ENCODE results near the gene USP5.

DNA sequence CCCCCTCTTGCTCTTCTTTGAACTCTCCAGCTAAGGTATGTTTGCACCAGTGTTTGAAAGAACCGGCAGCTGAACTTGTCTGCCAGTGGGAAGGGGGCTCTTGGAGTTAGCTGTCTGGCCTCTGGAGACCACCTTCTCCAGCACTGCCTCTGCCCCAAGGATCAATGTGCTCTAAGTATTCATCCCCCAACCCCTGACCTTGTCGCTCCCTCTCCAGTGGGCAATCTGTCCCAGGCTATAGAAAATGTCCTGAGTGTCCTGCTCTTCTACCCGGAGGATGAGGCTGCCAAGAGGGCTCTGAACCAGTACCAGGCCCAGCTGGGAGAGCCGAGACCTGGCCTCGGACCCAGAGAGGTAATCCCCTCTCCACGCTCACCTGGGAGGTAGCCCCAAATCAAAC, 21.0 kb upstream of the USP5 start:
- TF ChIP-seq, protein P1, sequence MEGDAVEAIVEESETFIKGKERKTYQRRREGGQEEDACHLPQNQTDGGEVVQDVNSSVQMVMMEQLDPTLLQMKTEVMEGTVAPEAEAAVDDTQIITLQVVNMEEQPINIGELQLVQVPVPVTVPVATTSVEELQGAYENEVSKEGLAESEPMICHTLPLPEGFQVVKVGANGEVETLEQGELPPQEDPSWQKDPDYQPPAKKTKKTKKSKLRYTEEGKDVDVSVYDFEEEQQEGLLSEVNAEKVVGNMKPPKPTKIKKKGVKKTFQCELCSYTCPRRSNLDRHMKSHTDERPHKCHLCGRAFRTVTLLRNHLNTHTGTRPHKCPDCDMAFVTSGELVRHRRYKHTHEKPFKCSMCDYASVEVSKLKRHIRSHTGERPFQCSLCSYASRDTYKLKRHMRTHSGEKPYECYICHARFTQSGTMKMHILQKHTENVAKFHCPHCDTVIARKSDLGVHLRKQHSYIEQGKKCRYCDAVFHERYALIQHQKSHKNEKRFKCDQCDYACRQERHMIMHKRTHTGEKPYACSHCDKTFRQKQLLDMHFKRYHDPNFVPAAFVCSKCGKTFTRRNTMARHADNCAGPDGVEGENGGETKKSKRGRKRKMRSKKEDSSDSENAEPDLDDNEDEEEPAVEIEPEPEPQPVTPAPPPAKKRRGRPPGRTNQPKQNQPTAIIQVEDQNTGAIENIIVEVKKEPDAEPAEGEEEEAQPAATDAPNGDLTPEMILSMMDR (conservative IDR thresholded peaks at IDR 0.05), result no peak
- TF ChIP-seq EZH2 (IDR thresholded peaks at IDR 0.05; ENCODE audit: low read depth), result no peak
